Esophagus squamous epithelium (tissue), 5 donors: Measurements from ENCODE around the gene PRKD1. TPM values are rescaled to one million over a fixed set of nuclear protein-coding genes. Genes with fewer than 3 reads are reported as not detected.

Source experiments
- DNase-seq: peaks from one replicate; lab custom pipeline; 2025; lab: John Stamatoyannopoulos, UW
- H3K27ac ChIP-seq, 4 donors: fragments of 200-600 bp; sonication (generic); one replicate each; pipeline ENCODE4 v1.5.1; 2016 to 2019; ENCODE audit warnings: mild to moderate bottlenecking in 1 of 4
- H3K27me3 ChIP-seq, 4 donors: fragments of 200-600 bp; sonication (generic); 1 replicate in 3 of 4; 2 replicates in 1 of 4; pipeline versions ENCODE4 v1.5.1 to v1.6.0; 2017 to 2021; ENCODE audit warnings: antibody characterized with exemption in 1 of 4
- H3K36me3 ChIP-seq, 3 donors: fragments of 200-600 bp; sonication (generic); one replicate each; pipeline ENCODE4 v1.5.1; 2016 to 2019
- H3K4me1 ChIP-seq, 3 donors: fragments of 200-600 bp; sonication (generic); one replicate each; pipeline ENCODE4 v1.5.1; 2017 to 2019
- H3K4me3 ChIP-seq, 4 donors: fragments of 200-600 bp; sonication (generic); 1 replicate in 3 of 4; 2 replicates in 1 of 4; pipeline ENCODE4 v1.5.1; 2016 to 2019; ENCODE audit warnings: mild to moderate bottlenecking in 2 of 4, moderate library complexity in 1 of 4
- H3K9me3 ChIP-seq, 3 donors: fragments of 200-600 bp; sonication (generic); one replicate each; pipeline ENCODE4 v1.5.1; 2016 to 2019
- CTCF ChIP-seq, 6 experiments: fragments of 450-650 bp in 4 of 6; fragments of 200-600 bp in 2 of 6; sonication (generic) in 2 of 6; IDR thresholded peaks; one replicate each; pipeline ENCODE4 v1.5.1; 2016 to 2019; ENCODE audit warnings: antibody characterized with exemption in 6 of 6, mild to moderate bottlenecking in 4 of 6, moderate library complexity in 4 of 6
- POLR2A ChIP-seq, 4 donors: fragments of 450-650 bp; IDR thresholded peaks; one replicate each; pipeline ENCODE4 v1.6.1; 2017; ENCODE audit warnings: antibody characterized with exemption in 4 of 4, mild to moderate bottlenecking in 4 of 4, moderate library complexity in 3 of 4
- WGBS, 2 donors: methylation state at CpG; one replicate each; pipeline ENCODE4 v1.1.5; 2018; 5-methylcytosine and 5-hydroxymethylcytosine counted together
- intact Hi-C: fragments of 100-400 bp; cut with DNase I; formaldehyde crosslinking; loops from one replicate; pipeline ENCODE4 v1.15.0; 2022
- total RNA-seq, 4 donors: library from RNA; depleted of rRNA; stranded (reverse); fragments of >200 nt; gene quantifications; one replicate each; pipeline ENCODE4 v1.1.0, GENCODE V29; 2016
- donor health status: DM: yes; HTN: yes; CAD: no.

The PRKD1 gene
- total RNA-seq, 4 donors from 2014 or later, result 0.30 to 10.7 (median 2.2) TPM

GRCh38 chr14:29649170-29649569 is 278.5 kb downstream of the PRKD1 start:
- TF ChIP-seq CTCF (IDR thresholded peaks at IDR 0.05) (no peak), POLR2A (IDR thresholded peaks at IDR 0.05) (no peak)
- Histone ChIP-seq H3K27me3 (no peaks in the 10 kb centered on the region), H3K4me3 (no peak overlapping the region), H3K36me3 (peaks cover 0 to 6% (median 0%) of the 10 kb centered on the region in 3 donors), H3K27ac (no peak overlapping the region), H3K4me1 (no peaks in the 10 kb centered on the region), H3K9me3 (peaks cover 0 to 35% (median 19%) of the 10 kb centered on the region in 3 donors)
- intact Hi-C loops, result no loop called here
- DNase-seq, result no peak
- 76% methylated on average over 3 of the region's 3 CpGs for WGBS, 2 donors

GRCh38 chr14:29648045-29648444 is 279.6 kb downstream of the PRKD1 start:
- Histone ChIP-seq H3K9me3 (peaks cover 0 to 35% (median 19%) of the 10 kb centered on the region in 3 donors), H3K4me1 (no peaks in the 10 kb centered on the region), H3K27ac (no peak overlapping the region), H3K36me3 (peaks cover 0 to 6% (median 0%) of the 10 kb centered on the region in 3 donors), H3K4me3 (no peak overlapping the region), H3K27me3 (no peaks in the 10 kb centered on the region)
- intact Hi-C loops, result no loop called here
- DNase-seq, result no peak
- TF ChIP-seq CTCF (IDR thresholded peaks at IDR 0.05), result no peak

- no peak for TF ChIP-seq CTCF (IDR thresholded peaks at IDR 0.05)
- no peak for TF ChIP-seq POLR2A (IDR thresholded peaks at IDR 0.05)
- Histone ChIP-seq H3K27ac (no peak overlapping the region), H3K4me1 (no peaks in the 10 kb centered on the region), H3K9me3 (peaks cover 0 to 30% (median 17%) of the 10 kb centered on the region in 3 donors), H3K4me3 (no peak overlapping the region), H3K27me3 (no peaks in the 10 kb centered on the region), H3K36me3 (peaks cover 0 to 4% (median 0%) of the 10 kb centered on the region in 3 donors)
- no peak for DNase-seq
- 47 to 67% methylated on average over 1 of the region's 1 CpG for WGBS, 2 donors
- intact Hi-C loops, result no loop called here
Measured at GRCh38 chr14:29645117-29645516, 282.5 kb downstream of the PRKD1 start.

GRCh38 chr14:29643433-29644211 is 284.0 kb downstream of the PRKD1 start:
- Histone ChIP-seq H3K9me3 (peaks cover 0 to 16% (median 5%) of the 10 kb centered on the region in 3 donors), H3K36me3 (no peaks in the 10 kb centered on the region), H3K27ac (no peak overlapping the region), H3K4me1 (no peaks in the 10 kb centered on the region), H3K27me3 (no peaks in the 10 kb centered on the region), H3K4me3 (no peak overlapping the region)
- DNase-seq, result no peak
- 48 to 54% methylated on average over 5 of the region's 5 CpGs for WGBS, 2 donors
- TF ChIP-seq POLR2A (IDR thresholded peaks at IDR 0.05) (no peak), CTCF (IDR thresholded peaks at IDR 0.05) (no peak)
- intact Hi-C loops, result no loop called here

- no peak for TF ChIP-seq POLR2A (IDR thresholded peaks at IDR 0.05)
- no peak for TF ChIP-seq CTCF (IDR thresholded peaks at IDR 0.05)
- DNase-seq, result no peak
- 7 to 10% methylated on average over 2 of the region's 2 CpGs for WGBS, 2 donors
Measured at GRCh38 chr14:29637411-29637810, 290.2 kb downstream of the PRKD1 start.

More at GRCh38 chr14:29637411-29637810, 290.2 kb downstream of the PRKD1 start:
- Histone ChIP-seq H3K4me3 (no peak overlapping the region), H3K4me1 (peaks cover 0 to 3% (median 0%) of the 10 kb centered on the region in 3 donors), H3K27me3 (no peaks in the 10 kb centered on the region), H3K36me3 (no peaks in the 10 kb centered on the region), H3K27ac (no peak overlapping the region), H3K9me3 (no peaks in the 10 kb centered on the region)
- intact Hi-C loops, result no loop called here
